GM19239 (cell line): Measurements from ENCODE around the gene CHN2.

Experiments used
- DNase-seq: peaks from one replicate; pipeline ENCODE4 v3.0.0; 2011; ENCODE audit warnings: low spot score; ENCODE audit not compliant: insufficient read length
- FAIRE-seq: peaks from 2 replicates; lab custom pipeline; 2011; peaks lifted over from hg19 to GRCh38; lab: Jason Lieb, UNC

The CHN2 gene

GRCh38 chr7:29300026-29300480 lies 105.5 kb downstream of the CHN2 start:
- FAIRE-seq = no peak
- DNase-seq = no peak

- DNase-seq = no peak
- no peak for FAIRE-seq
Observed at GRCh38 chr7:29300649-29301048, 106.1 kb downstream of the CHN2 start.

- DNase-seq = no peak
- no peak for FAIRE-seq
Observed at GRCh38 chr7:29302666-29303395, 108.3 kb downstream of the CHN2 start.

GRCh38 chr7:29304756-29305155 lies 110.2 kb downstream of the CHN2 start:
- DNase-seq = no peak
- no peak for FAIRE-seq

- no peak for FAIRE-seq
- no peak for DNase-seq
Observed at GRCh38 chr7:29306319-29306991, 111.9 kb downstream of the CHN2 start.

- FAIRE-seq (no peak), DNase-seq (no peak)
Observed at GRCh38 chr7:29308424-29308823, 113.8 kb downstream of the CHN2 start.

- DNase-seq (no peak), FAIRE-seq (no peak)
Observed at GRCh38 chr7:29309041-29309854, 114.7 kb downstream of the CHN2 start.

- DNase-seq (no peak), FAIRE-seq (no peak)
Observed at GRCh38 chr7:29310625-29311024, 116.0 kb downstream of the CHN2 start.

- DNase-seq (no peak), FAIRE-seq (no peak)
Observed at GRCh38 chr7:29311314-29311713, 116.7 kb downstream of the CHN2 start.

GRCh38 chr7:29314148-29314547 lies 119.6 kb downstream of the CHN2 start:
- FAIRE-seq = no peak

GRCh38 chr7:29315122-29315891 lies 120.7 kb downstream of the CHN2 start:
- FAIRE-seq = no peak
- DNase-seq = no peak

More at GRCh38 chr7:29314148-29314547, 119.6 kb downstream of the CHN2 start:
- no peak for DNase-seq

- FAIRE-seq (no peak), DNase-seq (no peak)
Observed at GRCh38 chr7:29315892-29316270, 121.3 kb downstream of the CHN2 start.

- DNase-seq (no peak), FAIRE-seq (no peak)
Observed at GRCh38 chr7:29316926-29317325, 122.4 kb downstream of the CHN2 start.

GRCh38 chr7:29318853-29319718 lies 124.5 kb downstream of the CHN2 start:
- DNase-seq = no peak
- FAIRE-seq = no peak

- FAIRE-seq (no peak), DNase-seq (no peak)
Observed at GRCh38 chr7:29319719-29320521, 125.3 kb downstream of the CHN2 start.

GRCh38 chr7:29320577-29320976 lies 126.0 kb downstream of the CHN2 start:
- DNase-seq (no peak), FAIRE-seq (no peak)

GRCh38 chr7:29322023-29322712 lies 127.6 kb downstream of the CHN2 start:
- FAIRE-seq (no peak), DNase-seq (no peak)

- DNase-seq (no peak), FAIRE-seq (no peak)
Observed at GRCh38 chr7:29325476-29325875, 130.9 kb downstream of the CHN2 start.
